ENCODE measurements around the gene RGCC.

DNA sequence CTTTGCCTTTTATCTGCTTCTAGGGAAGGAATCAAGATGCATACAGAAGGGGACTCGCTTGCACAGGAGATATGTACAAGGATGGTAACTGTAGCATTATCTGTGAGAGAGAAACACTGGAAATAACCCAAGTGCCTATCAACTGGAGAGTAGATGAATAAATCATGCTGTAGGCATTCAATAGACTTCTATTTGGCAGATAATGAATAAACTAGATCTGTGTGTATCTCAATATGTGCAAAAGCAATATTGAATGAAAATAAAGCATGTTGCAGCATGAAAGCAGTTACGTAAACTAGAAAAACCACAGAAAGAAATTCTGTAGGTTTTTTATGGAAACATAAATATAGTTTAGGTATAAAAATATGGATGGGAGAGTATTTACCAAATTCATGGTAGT is 38.6 kb upstream of the RGCC start:
- no peak for TF ChIP-seq EZH2phosphoT487 (IDR thresholded peaks at IDR 0.05; ENCODE audit: borderline replicate concordance)
- TF ChIP-seq, protein P1, sequence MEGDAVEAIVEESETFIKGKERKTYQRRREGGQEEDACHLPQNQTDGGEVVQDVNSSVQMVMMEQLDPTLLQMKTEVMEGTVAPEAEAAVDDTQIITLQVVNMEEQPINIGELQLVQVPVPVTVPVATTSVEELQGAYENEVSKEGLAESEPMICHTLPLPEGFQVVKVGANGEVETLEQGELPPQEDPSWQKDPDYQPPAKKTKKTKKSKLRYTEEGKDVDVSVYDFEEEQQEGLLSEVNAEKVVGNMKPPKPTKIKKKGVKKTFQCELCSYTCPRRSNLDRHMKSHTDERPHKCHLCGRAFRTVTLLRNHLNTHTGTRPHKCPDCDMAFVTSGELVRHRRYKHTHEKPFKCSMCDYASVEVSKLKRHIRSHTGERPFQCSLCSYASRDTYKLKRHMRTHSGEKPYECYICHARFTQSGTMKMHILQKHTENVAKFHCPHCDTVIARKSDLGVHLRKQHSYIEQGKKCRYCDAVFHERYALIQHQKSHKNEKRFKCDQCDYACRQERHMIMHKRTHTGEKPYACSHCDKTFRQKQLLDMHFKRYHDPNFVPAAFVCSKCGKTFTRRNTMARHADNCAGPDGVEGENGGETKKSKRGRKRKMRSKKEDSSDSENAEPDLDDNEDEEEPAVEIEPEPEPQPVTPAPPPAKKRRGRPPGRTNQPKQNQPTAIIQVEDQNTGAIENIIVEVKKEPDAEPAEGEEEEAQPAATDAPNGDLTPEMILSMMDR (conservative IDR thresholded peaks at IDR 0.05; ENCODE audit: low read length), result no peak

Data from Loucy (cell line).